Spleen (tissue), 7 donors: ENCODE measurements around the gene SCRN1.

ENCODE experiments used
- CTCF ChIP-seq, 11 experiments: fragments of 200-600 bp in 7 of 11; fragments of 450-650 bp in 4 of 11; sonication (generic) in 4 of 11; IDR thresholded peaks in 8 of 11; conservative IDR thresholded peaks in 3 of 11; 1 replicate in 7 of 11; 2 replicates in 4 of 11; pipeline versions ENCODE4 v1.4.0 to v1.8.0; 2016 to 2021; ENCODE audit warnings: antibody characterized with exemption in 11 of 11, inconsistent platforms in 4 of 11, mild to moderate bottlenecking in 1 of 11
- POLR2A ChIP-seq, 3 donors: fragments of 450-650 bp; IDR thresholded peaks; one replicate each; pipeline ENCODE4 v1.5.1; 2017; ENCODE audit warnings: antibody characterized with exemption in 3 of 3, mild to moderate bottlenecking in 1 of 3
- POLR2AphosphoS5 ChIP-seq, 3 donors: sonication (generic); formaldehyde crosslinking; IDR thresholded peaks; one replicate each; pipeline ENCODE4 v1.5.1; 2017; ENCODE audit warnings: antibody characterized with exemption in 3 of 3
- donor health status: DM: no; HTN: no; CAD: no; lungs with moderate emphysema.
- donor health status: DM: no; HTN: no; CAD: no.
- donor health status: DM: no; HTN: no; CAD: no.

DNA sequence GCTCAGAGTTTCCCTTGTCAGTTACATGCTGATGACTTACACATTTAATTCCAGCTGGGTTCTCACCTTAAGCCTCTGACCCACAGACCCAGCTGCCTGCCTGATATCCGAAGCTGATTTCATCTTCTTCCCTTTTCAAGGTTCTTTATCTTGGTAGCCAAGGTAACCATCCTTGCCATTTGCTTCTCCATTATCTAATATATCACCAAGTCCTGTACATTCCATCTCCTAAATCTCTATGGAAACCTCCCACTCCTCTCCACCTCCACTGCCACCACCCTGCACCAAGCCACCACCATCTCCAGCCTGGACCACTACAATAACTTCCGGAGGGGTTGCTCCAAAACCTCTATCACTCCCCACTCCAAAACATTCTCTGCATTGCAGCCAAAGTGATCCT, 19.9 kb downstream of the SCRN1 start:
- TF ChIP-seq POLR2AphosphoS5 (IDR thresholded peaks at IDR 0.05), result no peak
- no peak for TF ChIP-seq POLR2A (IDR thresholded peaks at IDR 0.05)
- TF ChIP-seq CTCF (IDR thresholded peaks at IDR 0.05 in 8 of 11, conservative IDR thresholded peaks at IDR 0.05 in 3 of 11), result no peak
